Effector memory CD4-positive, alpha-beta T cell (primary cell): Measurements from ENCODE around the gene GAL3ST1.
"Not testable (repeated sequence)": the region's sequence is repeated elsewhere in the genome, so short reads cannot be mapped to it uniquely, and the experiment has no call there.

ENCODE experiments used
- DNase-seq, 3 donors: peaks; one replicate each; pipeline ENCODE4 v3.0.0-alpha.2; 2020
- H3K27ac ChIP-seq: 2 replicates; pipeline ENCODE4 v1.7.0; 2013; ENCODE audit warnings: mild to moderate bottlenecking, low read length, moderate library complexity; ENCODE audit not compliant: insufficient read depth, poor library complexity, severe bottlenecking
- H3K27me3 ChIP-seq: replicated peaks from 2 replicates; pipeline ENCODE4 v1.7.0; 2013; ENCODE audit warnings: mild to moderate bottlenecking, low read length; ENCODE audit not compliant: insufficient read depth, control insufficient read depth, poor library complexity, severe bottlenecking
- H3K36me3 ChIP-seq: 2 replicates; pipeline ENCODE4 v1.7.0; 2013; ENCODE audit warnings: mild to moderate bottlenecking, low read length, moderate library complexity; ENCODE audit not compliant: control insufficient read depth, insufficient read depth
- H3K4me1 ChIP-seq: 2 replicates; pipeline ENCODE4 v1.7.0; 2013; ENCODE audit warnings: low read length, mild to moderate bottlenecking; ENCODE audit not compliant: control insufficient read depth, insufficient read depth, poor library complexity, severe bottlenecking
- H3K4me3 ChIP-seq: 2 replicates; pipeline ENCODE4 v1.7.0; 2013; ENCODE audit warnings: low read length, low read depth, mild to moderate bottlenecking; ENCODE audit not compliant: insufficient read depth, poor library complexity, severe bottlenecking
- H3K9me3 ChIP-seq: 2 replicates; pipeline ENCODE4 v1.7.0; 2013; ENCODE audit warnings: mild to moderate bottlenecking, low read length, moderate library complexity; ENCODE audit not compliant: control insufficient read depth

GAL3ST1 gene

DNA sequence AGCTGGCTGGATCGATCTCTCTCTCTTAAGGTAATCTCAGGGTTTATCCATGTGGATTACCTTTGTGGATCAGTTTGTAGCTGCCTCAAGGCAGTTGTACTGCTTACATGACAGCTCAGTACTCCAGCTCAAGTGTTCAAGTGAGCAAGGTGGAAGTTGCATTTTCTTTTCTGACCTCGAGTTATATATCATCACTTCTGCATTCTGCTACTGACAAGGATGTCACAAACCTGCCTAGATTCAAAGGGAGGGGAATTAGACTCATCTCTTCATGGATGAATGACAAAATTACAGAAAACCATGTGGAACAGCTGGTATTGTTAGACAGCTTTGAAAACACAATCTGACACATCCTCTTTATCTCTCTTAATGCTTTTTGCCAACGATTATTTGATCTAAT lies 26.5 kb upstream of the GAL3ST1 start:
- no peaks in the 10 kb centered on the region for H3K9me3 ChIP-seq
- no peak for DNase-seq
- no peaks in the 10 kb centered on the region for H3K4me1 ChIP-seq
- no peak overlapping the region for H3K4me3 ChIP-seq
- H3K27me3 ChIP-seq: no peaks in the 10 kb centered on the region
- no peak overlapping the region for H3K27ac ChIP-seq
- H3K36me3 ChIP-seq: no peaks in the 10 kb centered on the region

DNA sequence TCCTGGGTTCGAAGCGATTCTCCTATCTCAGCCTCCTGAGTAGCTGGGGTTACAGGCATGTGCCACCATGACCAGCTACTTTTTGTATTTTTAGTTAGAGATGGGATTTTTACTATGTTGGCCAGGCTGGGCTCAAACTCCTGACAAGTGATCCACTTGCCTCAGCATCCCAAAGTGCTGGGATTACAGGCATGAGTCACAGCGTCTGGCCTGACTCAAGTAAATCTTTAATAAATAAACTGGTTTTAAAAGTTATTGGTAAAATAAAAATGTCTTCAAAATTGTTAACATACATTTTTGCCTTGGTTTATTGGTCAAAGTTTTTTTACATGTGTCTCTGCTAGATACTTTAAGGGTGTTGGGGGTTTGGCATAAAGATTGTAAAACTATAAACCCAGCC lies 24.5 kb upstream of the GAL3ST1 start:
- H3K4me3 ChIP-seq: no peak overlapping the region
- H3K4me1 ChIP-seq: no peaks in the 10 kb centered on the region
- no peak overlapping the region for H3K27ac ChIP-seq
- H3K36me3 ChIP-seq: no peaks in the 10 kb centered on the region
- no peaks in the 10 kb centered on the region for H3K9me3 ChIP-seq
- no peaks in the 10 kb centered on the region for H3K27me3 ChIP-seq
- no peak for DNase-seq

DNA sequence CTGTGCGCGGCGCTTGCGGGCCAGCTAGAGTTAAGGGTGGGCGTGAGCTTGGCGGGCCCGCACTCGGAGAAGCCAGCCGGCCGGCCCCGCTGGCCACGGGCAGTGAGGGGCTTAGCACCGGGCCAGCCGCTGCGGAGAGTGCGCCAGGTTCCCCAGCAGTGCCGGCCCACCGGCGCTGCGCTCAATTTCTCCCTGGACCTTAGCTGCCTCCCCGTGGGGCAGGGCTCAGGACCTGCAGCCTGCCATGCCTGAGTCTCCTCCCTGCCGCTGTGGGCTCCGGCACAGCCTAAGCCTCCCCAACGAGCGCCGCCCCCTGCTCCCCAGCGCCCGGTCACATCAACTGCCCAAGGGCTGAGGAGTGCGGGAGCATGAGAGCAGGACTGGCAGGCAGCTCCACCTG lies 22.4 kb upstream of the GAL3ST1 start:
- Histone ChIP-seq H3K4me1 (no peaks in the 10 kb centered on the region), H3K27ac (no peak overlapping the region), H3K27me3 (peaks cover 6% of the 10 kb centered on the region), H3K4me3 (no peak overlapping the region), H3K9me3 (no peaks in the 10 kb centered on the region), H3K36me3 (no peaks in the 10 kb centered on the region)
- DNase-seq: no peak

DNA sequence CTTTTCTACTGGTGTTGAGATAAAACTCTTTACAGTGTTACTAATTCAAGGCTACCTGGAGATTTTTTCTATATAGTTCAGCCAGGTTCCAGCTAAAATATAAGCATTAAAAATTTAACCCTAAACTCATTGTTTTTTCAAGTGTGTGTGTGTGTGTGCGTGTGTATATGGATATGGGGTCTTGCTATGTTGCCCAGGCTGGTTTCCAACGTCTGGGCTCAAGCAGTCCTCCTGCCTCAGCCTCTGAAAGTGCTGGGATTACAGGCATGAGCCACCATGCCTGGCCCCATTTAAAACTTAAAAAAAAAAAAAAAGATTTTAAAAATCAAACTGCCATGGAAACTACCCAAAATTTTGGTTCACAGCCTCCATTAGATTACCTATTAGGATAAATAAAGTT lies 21.7 kb upstream of the GAL3ST1 start:
- DNase-seq: no peak
- Histone ChIP-seq H3K9me3 (no peaks in the 10 kb centered on the region), H3K27ac (no peak overlapping the region), H3K4me3 (no peak overlapping the region), H3K4me1 (peaks cover 4% of the 10 kb centered on the region), H3K36me3 (no peaks in the 10 kb centered on the region), H3K27me3 (peaks cover 6% of the 10 kb centered on the region)

DNA sequence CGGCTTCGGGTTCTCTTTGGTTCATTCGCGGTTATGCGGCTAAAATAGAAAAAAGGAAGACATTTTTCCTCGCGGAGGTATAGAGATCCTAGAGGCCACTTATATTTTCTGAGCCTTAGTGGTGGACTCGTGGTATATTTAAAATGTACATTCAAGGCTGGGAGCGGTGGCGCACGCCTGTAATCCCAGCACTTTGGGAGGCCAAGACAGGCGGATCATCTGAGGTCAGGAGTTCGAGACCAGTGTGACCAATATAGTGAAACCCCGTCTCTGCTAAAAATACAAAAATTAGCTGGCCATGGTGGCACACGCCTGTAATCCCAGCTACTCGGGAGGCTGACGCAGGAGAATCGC lies 17.9 kb upstream of the GAL3ST1 start:
- H3K27me3 ChIP-seq, DNase-seq, H3K9me3 ChIP-seq, H3K27ac ChIP-seq, H3K4me3 ChIP-seq: not testable (repeated sequence)
- peaks cover 19% of the 10 kb centered on the region for H3K36me3 ChIP-seq
- H3K4me1 ChIP-seq: peaks cover 10% of the 10 kb centered on the region

DNA sequence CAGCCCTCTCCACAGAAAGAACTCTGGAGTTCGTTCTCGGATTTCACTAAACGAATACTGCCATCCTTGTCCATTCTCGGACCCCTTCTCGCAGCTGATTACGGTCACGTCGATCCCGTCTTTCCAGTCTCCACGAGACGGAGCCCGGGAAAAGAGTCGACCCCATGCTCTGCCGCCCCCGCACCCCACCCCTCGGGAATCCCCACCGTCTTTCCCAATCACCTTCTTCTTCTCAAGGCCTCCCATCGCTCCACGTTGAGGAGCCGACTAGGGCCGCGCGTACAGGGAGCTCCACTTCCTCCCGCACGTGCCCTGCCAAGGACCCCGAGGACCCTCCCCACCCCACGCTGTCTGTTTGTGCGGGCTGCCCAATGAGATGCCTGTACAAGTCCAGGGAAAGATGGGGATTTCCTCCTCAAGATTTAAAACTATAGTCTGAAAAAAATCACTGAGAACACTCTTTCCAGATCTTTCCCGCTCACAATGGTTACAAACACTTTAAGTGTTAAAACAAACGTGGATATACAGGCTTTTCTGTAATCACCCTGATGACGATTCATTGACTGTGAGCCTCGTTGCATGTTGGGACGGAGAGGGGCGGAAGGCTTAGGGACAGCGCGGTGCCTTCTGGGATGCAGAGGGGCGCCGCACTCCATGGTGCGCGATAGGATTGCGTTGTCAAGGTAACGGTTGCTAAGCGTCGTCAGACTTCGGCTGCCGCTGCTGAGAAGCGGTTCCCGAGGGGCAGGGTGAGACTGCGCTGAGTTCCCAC lies 17.3 kb upstream of the GAL3ST1 start, which contains the start of gene PES1:
TSS of gene PES1 (minus strand) at position 323 of the 772 bp plus-strand sequence. CDS start at position 246, 77 bp downstream.
- peaks cover 10% of the 10 kb centered on the region for H3K4me1 ChIP-seq
- peak within 1 kb of the TSS; percentile 94 for H3K27ac ChIP-seq
- H3K4me3 ChIP-seq: peak within 1 kb of the TSS; percentile 65
- H3K27me3 ChIP-seq: peaks cover 6% of the 10 kb centered on the region
- no peaks in the 10 kb centered on the region for H3K9me3 ChIP-seq
- peaks cover 25% of the 10 kb centered on the region for H3K36me3 ChIP-seq
- DNase-seq: peak; percentile 91 to 92 (median 92)

DNA sequence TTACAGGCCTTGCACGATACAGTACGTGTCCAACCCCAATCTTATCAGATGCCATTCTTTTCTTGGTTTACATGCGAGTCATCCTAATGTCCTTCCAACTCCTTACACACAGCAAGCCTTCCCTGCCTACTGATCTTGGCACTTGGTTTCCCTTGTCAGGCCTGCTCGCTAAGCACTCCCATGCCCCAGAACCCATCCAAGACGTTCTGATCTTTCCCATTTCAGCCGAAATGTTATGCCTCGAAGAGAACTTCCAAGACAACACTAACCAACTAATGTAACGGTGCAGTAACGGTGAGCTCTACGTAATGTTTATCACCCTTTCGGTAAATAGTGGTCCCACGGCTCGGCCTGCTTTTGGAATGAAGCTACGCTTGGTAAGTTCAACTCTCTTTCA lies 16.7 kb upstream of the GAL3ST1 start:
- Histone ChIP-seq H3K36me3 (peaks cover 31% of the 10 kb centered on the region), H3K27ac (peak overlapping the region; percentile 94), H3K9me3 (no peaks in the 10 kb centered on the region), H3K4me3 (peak overlapping the region; percentile 65), H3K4me1 (peaks cover 10% of the 10 kb centered on the region), H3K27me3 (peaks cover 6% of the 10 kb centered on the region)
- no peak for DNase-seq

DNA sequence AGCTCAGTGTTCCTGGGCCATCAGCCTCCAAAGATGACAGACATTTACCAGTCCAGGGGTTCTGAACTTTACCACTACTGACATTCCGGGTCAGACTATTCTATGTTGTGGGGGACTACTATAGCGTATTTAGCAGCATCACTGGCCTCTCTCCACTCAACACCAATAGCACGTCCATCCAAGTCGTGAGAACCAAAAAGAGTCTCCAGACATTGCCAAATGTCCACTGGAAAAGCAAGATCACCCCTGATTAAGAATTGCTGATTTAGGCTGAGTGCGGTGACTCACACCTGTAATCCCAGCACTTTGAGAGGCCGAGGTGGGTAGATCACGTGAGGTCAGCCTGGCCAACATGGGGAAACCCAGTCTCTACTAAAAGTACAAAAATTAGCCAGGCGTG lies 11.9 kb upstream of the GAL3ST1 start:
- Histone ChIP-seq H3K27me3 (no peaks in the 10 kb centered on the region), H3K27ac (no peak overlapping the region), H3K4me1 (peaks cover 9% of the 10 kb centered on the region), H3K9me3 (no peaks in the 10 kb centered on the region), H3K4me3 (no peak overlapping the region), H3K36me3 (peaks cover 76% of the 10 kb centered on the region)
- no peak for DNase-seq

DNA sequence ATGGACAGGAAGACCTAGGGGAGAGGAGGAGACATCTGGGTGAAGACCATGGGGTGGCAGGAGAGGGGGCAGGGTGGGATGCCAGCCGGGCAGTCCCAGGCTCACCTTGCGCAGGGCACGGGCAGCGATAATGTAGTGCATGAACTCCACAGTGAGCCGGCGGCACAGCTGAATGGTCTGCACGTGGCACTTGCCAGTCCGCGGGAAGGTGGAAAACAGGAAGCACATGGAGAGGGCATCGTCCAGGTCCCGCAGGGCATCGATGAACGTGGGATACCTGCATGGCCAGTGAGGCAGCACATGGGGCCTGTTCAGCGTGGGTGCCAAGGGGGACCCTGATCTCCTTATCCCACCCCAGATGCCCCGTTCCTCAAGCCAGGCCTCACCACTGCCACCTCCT lies 10.0 kb upstream of the GAL3ST1 start:
- Histone ChIP-seq H3K27me3 (no peaks in the 10 kb centered on the region), H3K4me3 (no peak overlapping the region), H3K4me1 (no peaks in the 10 kb centered on the region), H3K9me3 (no peaks in the 10 kb centered on the region), H3K27ac (no peak overlapping the region), H3K36me3 (peaks cover 96% of the 10 kb centered on the region)
- no peak for DNase-seq

DNA sequence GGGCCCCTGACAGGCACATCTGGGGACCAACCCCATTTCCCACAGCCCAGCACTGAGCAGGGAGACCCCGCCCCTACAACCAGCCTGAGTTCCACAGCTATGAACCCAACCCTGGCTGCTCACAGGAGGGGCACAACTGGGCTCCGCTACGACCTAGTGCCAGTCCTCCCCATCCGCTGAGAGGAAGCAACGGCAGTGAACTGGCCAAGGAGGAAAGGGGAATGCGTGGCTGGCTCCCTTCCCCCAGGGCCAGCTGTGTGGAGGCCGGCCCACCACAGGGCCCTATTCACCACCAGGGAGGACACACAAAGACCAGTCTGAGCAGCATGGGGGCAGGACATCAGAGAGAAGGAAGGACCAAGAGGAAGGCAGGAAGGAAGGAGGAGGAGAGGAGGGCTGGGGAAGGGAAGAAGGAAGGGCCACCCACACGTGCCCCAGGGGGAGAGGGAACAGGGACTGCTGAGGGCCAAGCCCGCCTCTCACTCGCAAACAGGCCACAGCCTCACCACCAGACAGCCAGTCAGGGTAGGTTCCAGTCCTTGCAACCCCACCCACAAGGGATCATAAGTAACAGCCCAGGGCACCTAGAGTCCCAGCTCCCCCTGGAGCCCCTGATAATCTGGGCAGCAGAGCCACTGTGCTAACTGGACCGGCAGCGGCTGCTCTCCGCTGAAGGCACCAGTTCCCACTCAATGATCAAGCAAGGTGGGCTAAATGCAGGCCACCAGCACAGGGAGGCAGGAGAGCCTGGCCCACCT lies 8.5 kb upstream of the GAL3ST1 start:
- peaks cover 98% of the 10 kb centered on the region for H3K36me3 ChIP-seq
- DNase-seq: no peak
- H3K27me3 ChIP-seq: no peaks in the 10 kb centered on the region
- H3K9me3 ChIP-seq: no peaks in the 10 kb centered on the region
- no peak overlapping the region for H3K27ac ChIP-seq
- no peak overlapping the region for H3K4me3 ChIP-seq
- no peaks in the 10 kb centered on the region for H3K4me1 ChIP-seq
